ENCODE data around the gene IKZF4. TPM values are rescaled to one million over a fixed set of nuclear protein-coding genes. Genes with fewer than 3 reads are reported as not detected.
"Not testable (repeated sequence)": the region's sequence is repeated elsewhere in the genome, so short reads cannot be mapped to it uniquely, and the experiment has no call there.

The IKZF4 gene
- total RNA-seq, 1 experiment from 2014 or later, result 8.5 TPM

- BruUV-seq (replicated peaks), result no TSS peak
- DNase-seq (ENCODE audit: low read depth, low spot score) (no peak), ATAC-seq (no peak)
- Histone ChIP-seq H3K9me3 (ENCODE audit: control insufficient read depth in 1 of 2, insufficient read depth in 1 of 2, low read depth in 1 of 2, low read length in 2 of 2) (no peaks in the 10 kb centered on the region), H3K27me3 (ENCODE audit: insufficient read depth, low read length) (no peaks in the 10 kb centered on the region), H3K9ac (ENCODE audit: low read length) (no peak overlapping the region), H2AFZ (ENCODE audit: low read depth, low read length, poor library complexity, severe bottlenecking) (no peak overlapping the region), H3K36me3 (ENCODE audit: control insufficient read depth in 1 of 2, insufficient read depth in 2 of 2, low read length in 2 of 2) (peaks cover 2 to 14% of the 10 kb centered on the region in 2 experiments; a peak in 1 of 4 replicates), H3K4me1 (ENCODE audit: control insufficient read depth in 1 of 2, insufficient read depth in 2 of 2, low read length in 2 of 2) (peaks cover 10 to 19% of the 10 kb centered on the region in 2 experiments; a peak in 3 of 4 replicates), H3K9me2 (ENCODE audit: insufficient read depth) (no peaks in the 10 kb centered on the region), H3K4me2 (ENCODE audit: low read length) (no peak overlapping the region), H3K27ac (ENCODE audit: low read depth, low read length) (no peak overlapping the region), H3K4me3 (replicated peaks in 1 of 2; ENCODE audit: low read depth in 1 of 2, low read length in 2 of 2) (no peak overlapping the region), H4K20me1 (ENCODE audit: insufficient read depth) (no peaks in the 10 kb centered on the region), H3K79me2 (ENCODE audit: insufficient read depth, low read length) (no peaks in the 10 kb centered on the region)
- CTCF ChIA-PET, result no interaction called here
- TF ChIP-seq CTCF (IDR thresholded peaks at IDR 0.05 in 2 of 3, conservative IDR thresholded peaks at IDR 0.05 in 1 of 3; ENCODE audit: borderline replicate concordance in 1 of 3, insufficient read depth in 1 of 3, low read depth in 2 of 3, low read length in 2 of 3), result no peak
- TF ChIP-seq ZBTB33 (IDR thresholded peaks at IDR 0.05; ENCODE audit: extremely low read depth, insufficient replicate concordance, low read length), result no peak
- TF ChIP-seq RAD21 (IDR thresholded peaks at IDR 0.05; ENCODE audit: low read depth), result no peak
- no peak for TF ChIP-seq FOSL1 (IDR thresholded peaks at IDR 0.05; ENCODE audit: low read depth)
- TF ChIP-seq MAX (IDR thresholded peaks at IDR 0.05), result no peak
- no peak for TF ChIP-seq ATF3 (IDR thresholded peaks at IDR 0.05)
- no peak for TF ChIP-seq ELF1 (IDR thresholded peaks at IDR 0.05; ENCODE audit: borderline replicate concordance, low read depth)
- no peak for TF ChIP-seq EZH2 (IDR thresholded peaks at IDR 0.05)
- no peak for TF ChIP-seq POLR2A (IDR thresholded peaks at IDR 0.05; ENCODE audit: borderline replicate concordance, extremely low read depth, insufficient read depth, insufficient read length)
- no peak for TF ChIP-seq CBX3 (IDR thresholded peaks at IDR 0.05; ENCODE audit: low read depth)
- TF ChIP-seq SP1 (IDR thresholded peaks at IDR 0.05; ENCODE audit: low read depth), result no peak
- TF ChIP-seq POLR2AphosphoS5 (IDR thresholded peaks at IDR 0.05; ENCODE audit: low read depth, low read length), result no peak
- TF ChIP-seq YY1 (IDR thresholded peaks at IDR 0.05; ENCODE audit: extremely low read depth, insufficient replicate concordance, low read depth, low read length), result no peak
- no peak for TF ChIP-seq JUND (IDR thresholded peaks at IDR 0.05)
- TF ChIP-seq SIN3A (IDR thresholded peaks at IDR 0.05; ENCODE audit: low read depth), result no peak
- TF ChIP-seq ZNF274 (IDR thresholded peaks at IDR 0.05; ENCODE audit: low read depth, low read length), result no peak
- TF ChIP-seq SRF (IDR thresholded peaks at IDR 0.05; ENCODE audit: low read depth), result no peak
- no peak for TF ChIP-seq ZFX (IDR thresholded peaks at IDR 0.05)
- RAD21 ChIA-PET (ENCODE audit: low non-redundant PET in 1 of 2, low total read pairs in 2 of 2, uncharacterized antibody in 2 of 2, unreplicated experiment in 2 of 2), result no interaction called here
- intact Hi-C loops (cut with micrococcal nuclease), result no loop called here
- POLR2A ChIA-PET, result no interaction called here
Measured at GRCh38 chr12:56001487-56002100, 19.2 kb upstream of the IKZF4 start.

GRCh38 chr12:56003376-56003775 lies 17.5 kb upstream of the IKZF4 start:
- H3K9ac ChIP-seq (ENCODE audit: low read length); intact Hi-C loops (cut with micrococcal nuclease); DNase-seq (ENCODE audit: low read depth, low spot score); H3K4me3 ChIP-seq (replicated peaks in 1 of 2; ENCODE audit: low read depth in 1 of 2, low read length in 2 of 2); H4K20me1 ChIP-seq (ENCODE audit: insufficient read depth); H3K9me2 ChIP-seq (ENCODE audit: insufficient read depth); H2AFZ ChIP-seq (ENCODE audit: low read depth, low read length, poor library complexity, severe bottlenecking); CTCF ChIA-PET; H3K27me3 ChIP-seq (ENCODE audit: insufficient read depth, low read length); H3K79me2 ChIP-seq (ENCODE audit: insufficient read depth, low read length); H3K27ac ChIP-seq (ENCODE audit: low read depth, low read length); RAD21 ChIA-PET (ENCODE audit: low non-redundant PET in 1 of 2, low total read pairs in 2 of 2, uncharacterized antibody in 2 of 2, unreplicated experiment in 2 of 2); BruUV-seq (replicated peaks); H3K4me2 ChIP-seq (ENCODE audit: low read length); H3K9me3 ChIP-seq (ENCODE audit: control insufficient read depth in 1 of 2, insufficient read depth in 1 of 2, low read depth in 1 of 2, low read length in 2 of 2); ATAC-seq: not testable (repeated sequence)
- Histone ChIP-seq H3K4me1 (ENCODE audit: control insufficient read depth in 1 of 2, insufficient read depth in 2 of 2, low read length in 2 of 2) (peaks cover 10 to 21% of the 10 kb centered on the region in 2 experiments), H3K36me3 (ENCODE audit: control insufficient read depth in 1 of 2, insufficient read depth in 2 of 2, low read length in 2 of 2) (peaks cover 2 to 14% of the 10 kb centered on the region in 2 experiments; a peak in 1 of 4 replicates)
- POLR2A ChIA-PET, result interaction anchor here (0.7 kb wide), 1 partner anchor 115 kb away, joined by 3 read pairs; the partner anchor contains the start of gene ZC3H10

All from HCT116 (cell line).